Measurements from ENCODE around the gene FHL2. TPM values are rescaled to one million over a fixed set of nuclear protein-coding genes. Genes with fewer than 3 reads are reported as not detected.

The FHL2 gene
- total and polyA plus RNA-seq, 2 donors (not counting 1 experiment from before 2014, with no cell fraction given), result not detected

GRCh38 chr2:105337122-105338019, 61.5 kb downstream of the FHL2 start, which contains the start of gene C2orf49:
TSS of gene C2orf49 (plus strand) at chr2:105337540. CDS start at chr2:105337588, 48 bp downstream.
- CTCF ChIA-PET, result no interaction called here
- POLR2A ChIA-PET, result interaction anchor here (1.3 kb wide), 1 partner anchor 9 kb away, joined by 6 read pairs; no protein-coding TSS in a partner anchor
- WGBS (ENCODE audit: insufficient coverage), result 2% methylated on average over 46 of the region's 58 CpGs
- Histone ChIP-seq H3K36me3 (replicated peaks in 1 of 2; ENCODE audit: control extremely low read depth in 1 of 2, control insufficient read depth in 1 of 2, extremely low read depth in 1 of 2, insufficient read depth in 2 of 2, low read length in 1 of 2) (peaks cover 0 to 21% of the 10 kb centered on the region in 2 experiments), H3K9me3 (ENCODE audit: control extremely low read depth in 1 of 3, control insufficient read depth in 2 of 3, insufficient read depth in 1 of 3, low read length in 2 of 3) (no peaks in the 10 kb centered on the region), H3K27me3 (replicated peaks in 1 of 4; ENCODE audit: control extremely low read depth in 1 of 4, control insufficient read depth in 3 of 4, insufficient read depth in 4 of 4, low read length in 3 of 4) (no peaks in the 10 kb centered on the region), H3K4me1 (ENCODE audit: control insufficient read depth in 2 of 2, insufficient read depth in 2 of 2, low read length in 2 of 2) (peaks cover 17 to 21% of the 10 kb centered on the region in 2 donors), H3K27ac (ENCODE audit: low read length in 2 of 2) (peak within 1 kb of the TSS; percentile 92 to 98), H3K4me2 (replicated peaks; ENCODE audit: low read depth, low read length, poor library complexity, severe bottlenecking) (peak within 1 kb of the TSS; percentile 74), H3K9ac (ENCODE audit: low read length) (peak within 1 kb of the TSS; percentile 90), H3K79me2 (ENCODE audit: control insufficient read depth, insufficient read depth, low read length) (peaks cover 31% of the 10 kb centered on the region), H3K4me3 (ENCODE audit: control extremely low read depth in 1 of 5, extremely low read depth in 1 of 5, insufficient read depth in 1 of 5, low read depth in 2 of 5, low read length in 4 of 5) (peak within 1 kb of the TSS; percentile 84 to 95 (median 86)), H2AFZ (ENCODE audit: insufficient read depth, low read depth, low read length, poor library complexity, severe bottlenecking) (peak within 1 kb of the TSS; percentile 97), H4K20me1 (ENCODE audit: control insufficient read depth, insufficient read depth, low read length, poor library complexity, severe bottlenecking) (no peaks in the 10 kb centered on the region)
- peak; percentile 95 for DNase-seq
- Mint-ChIP-seq H3K27me3 (no peaks in the 10 kb centered on the region), H3K4me1 (peaks cover 27% of the 10 kb centered on the region), H3K9me3 (ENCODE audit: insufficient read depth) (no peaks in the 10 kb centered on the region), H3K4me3 (peak within 1 kb of the TSS; percentile 100), H3K27ac (peak within 1 kb of the TSS; percentile 99)
- TF ChIP-seq EZH2 (IDR thresholded peaks at IDR 0.05; ENCODE audit: borderline replicate concordance, insufficient read depth, low read depth, low read length, poor library complexity, severe bottlenecking), result no peak
- no peak for TF ChIP-seq CTCF (IDR thresholded peaks at IDR 0.05)
- ATAC-seq (ENCODE audit: low read depth), result peak; percentile 93
- intact Hi-C loops (cut with micrococcal nuclease), result loop anchor here (1.0 to 10.0 kb wide), 4 partner anchors 8 to 407 kb away; partner anchors contain the start of genes NCK2 and TGFBRAP1

- Mint-ChIP-seq H3K27me3 (no peaks in the 10 kb centered on the region), H3K27ac (peak overlapping the region; percentile 99), H3K4me3 (peak overlapping the region; percentile 100), H3K9me3 (ENCODE audit: insufficient read depth) (no peaks in the 10 kb centered on the region), H3K4me1 (peaks cover 27% of the 10 kb centered on the region)
- POLR2A ChIA-PET, result no interaction called here
- H3K79me2 ChIP-seq (ENCODE audit: control insufficient read depth, insufficient read depth, low read length), result peaks cover 31% of the 10 kb centered on the region
- no peaks in the 10 kb centered on the region for H3K9me3 ChIP-seq (ENCODE audit: control extremely low read depth in 1 of 3, control insufficient read depth in 2 of 3, insufficient read depth in 1 of 3, low read length in 2 of 3)
- no peak for TF ChIP-seq CTCF (IDR thresholded peaks at IDR 0.05)
- TF ChIP-seq EZH2 (IDR thresholded peaks at IDR 0.05; ENCODE audit: borderline replicate concordance, insufficient read depth, low read depth, low read length, poor library complexity, severe bottlenecking), result no peak
- peak overlapping the region; percentile 92 to 98 for H3K27ac ChIP-seq (ENCODE audit: low read length in 2 of 2)
- no peak for ATAC-seq (ENCODE audit: low read depth)
- H3K4me1 ChIP-seq (ENCODE audit: control insufficient read depth in 2 of 2, insufficient read depth in 2 of 2, low read length in 2 of 2), result peaks cover 17 to 21% of the 10 kb centered on the region in 2 donors
- H3K9ac ChIP-seq (ENCODE audit: low read length), result peak overlapping the region; percentile 90
- H3K4me2 ChIP-seq (replicated peaks; ENCODE audit: low read depth, low read length, poor library complexity, severe bottlenecking), result peak overlapping the region; percentile 74
- CTCF ChIA-PET, result no interaction called here
- WGBS (ENCODE audit: insufficient coverage), result no CpG with 5 or more reads among the region's 7 CpGs
- H3K27me3 ChIP-seq (replicated peaks in 1 of 4; ENCODE audit: control extremely low read depth in 1 of 4, control insufficient read depth in 3 of 4, insufficient read depth in 4 of 4, low read length in 3 of 4), result no peaks in the 10 kb centered on the region
- H3K4me3 ChIP-seq (ENCODE audit: control extremely low read depth in 1 of 5, extremely low read depth in 1 of 5, insufficient read depth in 1 of 5, low read depth in 2 of 5, low read length in 4 of 5), result peak overlapping the region; percentile 84 to 95 (median 86)
- intact Hi-C loops (cut with micrococcal nuclease), result loop anchor here (1.0 to 10.0 kb wide), 4 partner anchors 7 to 408 kb away; partner anchors contain the start of genes NCK2 and TGFBRAP1
- H3K36me3 ChIP-seq (replicated peaks in 1 of 2; ENCODE audit: control extremely low read depth in 1 of 2, control insufficient read depth in 1 of 2, extremely low read depth in 1 of 2, insufficient read depth in 2 of 2, low read length in 1 of 2), result peaks cover 0 to 17% of the 10 kb centered on the region in 2 experiments
- peak overlapping the region; percentile 97 for H2AFZ ChIP-seq (ENCODE audit: insufficient read depth, low read depth, low read length, poor library complexity, severe bottlenecking)
- DNase-seq, result no peak
- no peaks in the 10 kb centered on the region for H4K20me1 ChIP-seq (ENCODE audit: control insufficient read depth, insufficient read depth, low read length, poor library complexity, severe bottlenecking)
Measured at GRCh38 chr2:105336786-105337121, 62.1 kb downstream of the FHL2 start.

All from B cell (primary cell).